Smooth muscle cell (in vitro differentiated cells): ENCODE results near the gene SUN3. TPM values are rescaled to one million over a fixed set of nuclear protein-coding genes. Genes with fewer than 3 reads are reported as not detected.

ENCODE experiments used
- DNase-seq: peaks from one replicate; lab custom pipeline; 2025; ENCODE audit not compliant: unreplicated experiment; lab: John Stamatoyannopoulos, UW
- H2AFZ ChIP-seq: fragments of 200-600 bp; sonication (generic); 2 replicates; pipeline ENCODE4 v1.6.0; 2016; ENCODE audit warnings: antibody characterized with exemption, low read depth, mild to moderate bottlenecking
- H3F3A ChIP-seq: fragments of 200-600 bp; sonication (generic); 2 replicates; pipeline ENCODE4 v1.6.0; 2017; ENCODE audit warnings: antibody characterized with exemption, low read depth
- H3K27ac ChIP-seq: fragments of 200-600 bp; sonication (generic); 2 replicates; pipeline ENCODE4 v1.5.1; 2016; ENCODE audit warnings: low read depth, mild to moderate bottlenecking
- H3K27me3 ChIP-seq: fragments of 200-600 bp; sonication (generic); 2 replicates; pipeline ENCODE4 v1.6.1; 2016; ENCODE audit warnings: low read depth, mild to moderate bottlenecking
- H3K36me3 ChIP-seq: fragments of 200-600 bp; sonication (generic); 2 replicates; pipeline ENCODE4 v1.5.1; 2016; ENCODE audit warnings: low read depth
- H3K4me1 ChIP-seq: fragments of 200-600 bp; sonication (generic); 2 replicates; pipeline ENCODE4 v1.5.1; 2016; ENCODE audit warnings: low read depth
- H3K4me2 ChIP-seq: fragments of 200-600 bp; sonication (generic); 2 replicates; pipeline ENCODE4 v1.6.0; 2016; ENCODE audit warnings: mild to moderate bottlenecking
- H3K4me3 ChIP-seq: fragments of 200-600 bp; sonication (generic); 2 replicates; pipeline ENCODE4 v1.5.1; 2016; ENCODE audit warnings: mild to moderate bottlenecking
- H3K79me2 ChIP-seq: fragments of 200-600 bp; sonication (generic); 2 replicates; pipeline ENCODE4 v1.6.0; 2016; ENCODE audit warnings: low read depth, mild to moderate bottlenecking
- H3K9ac ChIP-seq: fragments of 200-600 bp; sonication (generic); 2 replicates; pipeline ENCODE4 v1.6.0; 2016; ENCODE audit warnings: low read depth
- H3K9me3 ChIP-seq: fragments of 200-600 bp; sonication (generic); replicated peaks from 2 replicates; pipeline ENCODE4 v1.5.1; 2016; ENCODE audit warnings: low read depth
- H4K20me1 ChIP-seq: fragments of 200-600 bp; sonication (generic); 2 replicates; pipeline ENCODE4 v1.6.0; 2016; ENCODE audit warnings: low read depth
- CTCF ChIP-seq: fragments of 200-600 bp; sonication (generic); IDR thresholded peaks from 2 replicates; pipeline ENCODE4 v1.5.1; 2017; ENCODE audit warnings: borderline replicate concordance, mild to moderate bottlenecking, antibody characterized with exemption; ENCODE audit not compliant: insufficient read depth, poor library complexity, severe bottlenecking
- WGBS: methylation state at CpG from one replicate; pipeline ENCODE4 v1.1.7; 2016; ENCODE audit warnings: low lambda C conversion rate; 5-methylcytosine and 5-hydroxymethylcytosine counted together
- polyA plus RNA-seq: library from polyadenylated mRNA; unstranded; fragments of >200 nt; fragmentation: Nextera tagmentation; extraction: Ambion mirVana; gene quantifications from 2 replicates; pipeline ENCODE4 v1.2.1, GENCODE V29; 2016
- total RNA-seq: library from RNA; depleted of rRNA; stranded (reverse); fragments of >200 nt; gene quantifications from 2 replicates; pipeline ENCODE4 v1.2.3, GENCODE V29; 2014

SUN3 gene
- total and polyA plus RNA-seq, 2 experiments from 2014 or later, result not detected

DNA sequence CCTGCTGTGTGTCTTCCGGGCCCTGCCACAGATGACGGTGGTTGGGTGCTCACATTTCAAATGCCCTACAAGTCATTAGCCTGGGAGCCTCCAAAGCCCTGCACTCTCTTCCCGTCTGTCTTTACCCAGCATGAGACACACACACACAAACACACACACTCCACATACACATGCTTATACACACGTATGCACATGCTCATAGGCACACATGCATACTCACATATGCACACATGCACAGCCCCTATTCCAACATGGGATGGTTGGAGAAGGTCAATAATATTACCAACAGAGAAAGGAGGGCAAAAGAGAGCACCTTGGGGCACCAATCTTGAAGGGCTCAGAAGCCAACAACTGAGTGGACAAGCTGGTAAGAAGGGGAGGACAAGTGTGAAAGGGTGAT is 19.0 kb downstream of the SUN3 start:
- Histone ChIP-seq H3K4me2 (no peak overlapping the region), H3K27me3 (no peaks in the 10 kb centered on the region), H3K79me2 (no peaks in the 10 kb centered on the region), H2AFZ (no peak overlapping the region), H3K27ac (no peak overlapping the region), H3F3A (no peaks in the 10 kb centered on the region), H3K36me3 (no peaks in the 10 kb centered on the region), H3K9ac (no peak overlapping the region), H3K9me3 (no peaks in the 10 kb centered on the region), H3K4me1 (no peaks in the 10 kb centered on the region), H4K20me1 (no peaks in the 10 kb centered on the region), H3K4me3 (no peak overlapping the region)
- no peak for TF ChIP-seq CTCF
- 95% methylated on average over 4 of the region's 4 CpGs for WGBS
- no peak for DNase-seq

- Histone ChIP-seq H3K27me3 (no peaks in the 10 kb centered on the region), H2AFZ (no peak overlapping the region), H3F3A (no peaks in the 10 kb centered on the region), H3K4me1 (no peaks in the 10 kb centered on the region), H4K20me1 (no peaks in the 10 kb centered on the region), H3K4me2 (no peak overlapping the region), H3K79me2 (no peaks in the 10 kb centered on the region), H3K36me3 (no peaks in the 10 kb centered on the region), H3K9me3 (no peaks in the 10 kb centered on the region), H3K4me3 (no peak overlapping the region), H3K9ac (no peak overlapping the region), H3K27ac (no peak overlapping the region)
- no peak for DNase-seq
- 84% methylated on average over 4 of the region's 4 CpGs for WGBS
- TF ChIP-seq CTCF, result no peak
Observed at GRCh38 chr7:48009257-48009656, 19.6 kb downstream of the SUN3 start.

GRCh38 chr7:48006866-48007265 is 22.0 kb downstream of the SUN3 start:
- Histone ChIP-seq H3K9ac (no peak overlapping the region), H3K79me2 (no peaks in the 10 kb centered on the region), H3K9me3 (no peaks in the 10 kb centered on the region), H3K4me2 (no peak overlapping the region), H3K27me3 (no peaks in the 10 kb centered on the region), H3F3A (no peaks in the 10 kb centered on the region), H3K4me3 (no peak overlapping the region), H3K27ac (no peak overlapping the region), H3K36me3 (no peaks in the 10 kb centered on the region), H3K4me1 (no peaks in the 10 kb centered on the region), H4K20me1 (no peaks in the 10 kb centered on the region), H2AFZ (no peak overlapping the region)
- no peak for TF ChIP-seq CTCF
- DNase-seq, result no peak
- 88% methylated on average over 6 of the region's 6 CpGs for WGBS

DNA sequence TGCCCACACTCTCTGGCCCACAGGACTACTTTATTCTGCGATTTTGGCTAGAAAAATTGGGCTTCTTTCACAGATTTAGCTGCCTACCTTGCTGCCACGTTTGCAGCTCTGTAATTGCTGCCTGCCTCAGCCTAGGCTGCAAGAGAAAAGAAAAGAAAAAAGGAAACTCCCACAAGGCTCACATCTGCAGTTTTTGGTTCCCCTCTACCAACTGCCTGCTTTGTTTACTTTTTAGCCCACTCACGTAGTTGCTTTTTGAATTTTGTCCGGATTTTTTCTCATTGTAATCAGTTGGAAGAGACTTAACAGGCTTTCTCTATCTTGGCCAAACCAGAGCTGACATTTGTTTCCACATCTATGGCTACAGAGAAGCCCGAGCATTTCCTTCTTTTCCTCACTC is 24.3 kb downstream of the SUN3 start:
- Histone ChIP-seq H3F3A (no peaks in the 10 kb centered on the region), H3K36me3 (no peaks in the 10 kb centered on the region), H4K20me1 (no peaks in the 10 kb centered on the region), H3K27me3 (no peaks in the 10 kb centered on the region), H2AFZ (peak overlapping the region; percentile 46), H3K9me3 (no peaks in the 10 kb centered on the region), H3K4me3 (no peak overlapping the region), H3K27ac (no peak overlapping the region), H3K9ac (no peak overlapping the region), H3K4me1 (no peaks in the 10 kb centered on the region), H3K4me2 (no peak overlapping the region), H3K79me2 (no peaks in the 10 kb centered on the region)
- no peak for DNase-seq
- WGBS, result 38% methylated on average over 5 of the region's 5 CpGs
- no peak for TF ChIP-seq CTCF
